Progenitor cell of endocrine pancreas (in vitro differentiated cells): ENCODE measurements around the gene EXTL1. TPM values are rescaled to one million over a fixed set of nuclear protein-coding genes. Genes with fewer than 3 reads are reported as not detected.

ENCODE experiments used
- DNase-seq: peaks from one replicate; pipeline ENCODE4 v3.0.0; 2021; ENCODE audit warnings: low spot score; ENCODE audit not compliant: unreplicated experiment
- H3K27ac Mint-ChIP-seq: 2 replicates; pipeline ENCODE4 v1.8.0; 2021; ENCODE audit warnings: mild to moderate bottlenecking, moderate library complexity, mixed read lengths
- H3K27me3 Mint-ChIP-seq: 2 replicates; pipeline ENCODE4 v1.8.0; 2021; ENCODE audit warnings: mixed read lengths
- H3K36me3 Mint-ChIP-seq: 2 replicates; pipeline ENCODE4 v1.8.0; 2022; ENCODE audit warnings: mixed read lengths; ENCODE audit not compliant: insufficient read depth
- H3K4me1 Mint-ChIP-seq: 2 replicates; pipeline ENCODE4 v1.8.0; 2021; ENCODE audit warnings: low read depth, mixed read lengths
- H3K4me3 Mint-ChIP-seq: 2 replicates; pipeline ENCODE4 v1.8.0; 2021; ENCODE audit warnings: low read depth, mild to moderate bottlenecking, moderate library complexity, mixed read lengths
- H3K9me3 Mint-ChIP-seq: 2 replicates; pipeline ENCODE4 v1.8.0; 2021; ENCODE audit warnings: low read depth, mixed read lengths
- CTCF ChIP-seq: fragments of 200-600 bp; sonication (generic); IDR thresholded peaks from one replicate; pipeline ENCODE4 v1.5.0; 2021; ENCODE audit warnings: antibody characterized with exemption, mild to moderate bottlenecking; ENCODE audit not compliant: unreplicated experiment
- total RNA-seq: library from RNA; stranded (reverse); gene quantifications from 2 replicates; pipeline ENCODE4 v1.2.1, GENCODE V29; 2021

The EXTL1 gene
- total RNA-seq, 1 donor from 2014 or later: 3.6 TPM

- Mint-ChIP-seq H3K9me3 (no peaks in the 10 kb centered on the region), H3K36me3 (no peaks in the 10 kb centered on the region), H3K4me3 (no peak overlapping the region), H3K27ac (no peak overlapping the region), H3K4me1 (peaks cover 12% of the 10 kb centered on the region), H3K27me3 (no peaks in the 10 kb centered on the region)
- no peak for TF ChIP-seq CTCF
- DNase-seq: no peak
Observed at GRCh38 chr1:25994402-25995150, 27.0 kb upstream of the EXTL1 start.

GRCh38 chr1:25996966-25997827, 24.4 kb upstream of the EXTL1 start:
- TF ChIP-seq CTCF: no peak
- no peaks in the 10 kb centered on the region for H3K9me3 Mint-ChIP-seq
- no peaks in the 10 kb centered on the region for H3K36me3 Mint-ChIP-seq
- H3K4me1 Mint-ChIP-seq: peaks cover 12% of the 10 kb centered on the region
- H3K27ac Mint-ChIP-seq: peak overlapping the region; percentile 97
- peak overlapping the region; percentile 94 for H3K4me3 Mint-ChIP-seq
- DNase-seq: no peak
- H3K27me3 Mint-ChIP-seq: no peaks in the 10 kb centered on the region

DNA sequence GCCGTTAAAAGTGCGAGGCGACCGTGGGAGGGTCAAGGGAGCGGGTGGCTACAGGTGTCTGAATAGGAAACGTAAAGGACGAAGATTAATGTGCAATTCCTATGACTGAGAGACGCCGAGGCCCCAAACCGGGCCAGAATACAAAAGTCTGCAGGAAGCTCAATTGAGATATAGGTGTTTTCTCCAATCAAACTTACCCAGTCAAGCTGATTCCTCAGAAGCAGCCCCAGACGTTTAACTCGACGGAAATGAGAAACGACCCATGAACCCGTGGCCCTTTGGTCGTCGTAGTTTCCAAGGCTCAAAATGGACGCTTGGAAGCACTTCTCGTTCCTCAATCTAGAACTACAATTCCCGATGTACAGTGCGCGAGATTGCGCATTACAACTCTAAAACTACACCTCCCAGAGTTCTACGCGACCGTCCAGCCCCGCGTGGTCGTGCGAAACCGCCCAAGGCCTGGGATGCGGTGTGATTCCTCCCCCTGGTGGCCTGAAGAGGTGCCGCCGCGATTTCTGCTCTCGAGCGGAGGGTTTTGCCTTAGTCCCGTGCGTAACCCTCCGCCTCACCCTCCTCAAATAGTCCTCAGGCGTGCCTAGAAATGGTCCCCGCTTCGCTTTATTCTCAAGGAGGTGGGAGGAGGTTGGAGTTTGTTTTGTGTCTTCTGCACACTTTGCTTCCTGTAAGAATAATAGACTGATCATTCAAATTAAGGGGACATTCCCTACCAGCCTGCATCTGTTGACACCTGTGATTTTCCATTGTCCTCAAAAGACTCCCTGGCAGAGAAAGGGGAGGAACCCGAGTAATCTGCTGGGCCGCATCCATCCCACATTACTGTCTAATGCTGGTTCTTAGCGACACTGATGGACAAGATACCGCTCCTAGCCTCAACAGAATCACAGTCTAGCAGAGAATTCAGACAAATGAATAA, 23.5 kb upstream of the EXTL1 start, which contains the start of gene PAFAH2:
Gene PAFAH2, minus strand, starts transcription at position 236 of the 934 bp plus-strand sequence. CDS start 7,247 bp downstream, outside the sequence.
- Mint-ChIP-seq H3K27me3 (no peaks in the 10 kb centered on the region), H3K36me3 (no peaks in the 10 kb centered on the region), H3K4me3 (peak within 1 kb of the TSS; percentile 94), H3K27ac (peak within 1 kb of the TSS; percentile 97), H3K4me1 (peaks cover 12% of the 10 kb centered on the region), H3K9me3 (no peaks in the 10 kb centered on the region)
- peak; percentile 91 for DNase-seq
- peak; percentile 93 for TF ChIP-seq CTCF

DNA sequence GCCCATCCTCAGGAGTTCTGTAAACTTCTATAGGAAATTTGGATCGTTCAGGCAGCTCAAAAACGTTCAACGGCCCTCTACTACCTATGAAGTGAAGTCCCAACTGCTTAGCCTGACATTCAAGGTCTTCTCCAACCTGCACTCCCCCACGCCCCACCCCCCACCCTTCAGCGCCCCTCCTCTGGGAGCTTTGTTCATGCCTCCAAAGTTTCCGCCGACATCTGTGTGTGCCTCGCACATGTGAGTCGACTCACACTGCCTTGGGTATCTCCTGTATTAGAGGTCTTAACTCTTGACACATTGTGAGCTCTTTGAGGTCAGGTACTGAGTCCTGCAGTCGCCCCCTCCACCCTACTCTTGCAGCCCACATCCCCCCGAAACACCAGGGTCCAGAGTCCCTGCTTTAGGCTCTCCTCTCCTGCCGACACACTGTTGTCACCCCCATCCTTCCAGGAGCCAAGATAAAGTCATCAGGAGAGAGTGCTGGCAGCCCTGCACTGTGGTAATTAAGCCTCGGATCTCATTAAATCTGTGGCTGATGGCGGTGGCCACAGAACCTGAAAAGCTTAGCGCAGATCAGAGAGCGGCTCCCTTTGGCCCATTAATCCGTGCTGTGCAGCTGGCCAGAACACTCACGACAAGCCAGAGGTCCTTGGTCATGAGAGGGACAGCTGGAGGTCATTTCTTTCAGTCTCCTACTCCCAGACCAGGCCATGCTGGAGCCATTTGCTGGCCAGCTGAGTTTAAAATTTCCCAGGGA, 22.4 kb upstream of the EXTL1 start:
- no peak overlapping the region for H3K4me3 Mint-ChIP-seq
- TF ChIP-seq CTCF: no peak
- H3K27me3 Mint-ChIP-seq: peaks cover 3% of the 10 kb centered on the region
- peaks cover 12% of the 10 kb centered on the region for H3K4me1 Mint-ChIP-seq
- H3K27ac Mint-ChIP-seq: no peak overlapping the region
- H3K36me3 Mint-ChIP-seq: no peaks in the 10 kb centered on the region
- no peaks in the 10 kb centered on the region for H3K9me3 Mint-ChIP-seq
- DNase-seq: no peak
